HFF-Myc (cell line): Measurements from ENCODE around the gene CDKN1A.
A peak's percentile ranks its signal among the peaks of the same experiment; 100 is the strongest.

Source experiments
- DNase-seq: peaks from one replicate; pipeline ENCODE4 v3.0.0-alpha.2; 2011; ENCODE audit warnings: low read depth; ENCODE audit errors: extremely low read depth
- H3K4me3 ChIP-seq: replicated peaks from 2 replicates; pipeline ENCODE4 v1.5.1; 2011; ENCODE audit warnings: low read depth, mild to moderate bottlenecking, control low read depth, low read length
- TF ChIP-seq, protein P1 (sequence below): IDR thresholded peaks from 2 replicates; pipeline ENCODE4 v1.5.1; 2012; ENCODE audit warnings: mild to moderate bottlenecking, low read depth, low read length, control low read depth; ENCODE audit errors: missing control alignments

CDKN1A gene

DNA sequence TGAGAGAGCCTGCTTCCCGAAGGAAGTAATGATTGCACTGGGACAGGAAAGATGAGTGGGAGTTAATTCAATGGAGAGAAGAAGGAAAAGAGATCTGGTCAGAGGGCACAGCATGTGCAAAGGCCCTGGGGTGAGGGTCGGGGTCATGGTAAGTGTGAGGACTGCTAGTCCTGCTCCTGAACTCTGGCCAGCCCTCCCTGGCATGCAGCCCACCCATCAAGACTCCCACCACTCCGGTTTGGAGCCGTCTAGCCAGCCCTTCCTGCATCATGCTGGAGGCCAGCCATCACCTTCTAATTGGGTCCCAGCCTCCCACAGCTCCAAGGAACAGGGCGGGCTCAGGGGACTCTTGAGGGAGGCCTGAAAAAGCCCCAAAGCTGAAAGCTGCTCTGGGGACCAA lies 42.2 kb upstream of the CDKN1A start:
- no peak overlapping the region for H3K4me3 ChIP-seq
- no peak for DNase-seq
- TF ChIP-seq, protein P1, sequence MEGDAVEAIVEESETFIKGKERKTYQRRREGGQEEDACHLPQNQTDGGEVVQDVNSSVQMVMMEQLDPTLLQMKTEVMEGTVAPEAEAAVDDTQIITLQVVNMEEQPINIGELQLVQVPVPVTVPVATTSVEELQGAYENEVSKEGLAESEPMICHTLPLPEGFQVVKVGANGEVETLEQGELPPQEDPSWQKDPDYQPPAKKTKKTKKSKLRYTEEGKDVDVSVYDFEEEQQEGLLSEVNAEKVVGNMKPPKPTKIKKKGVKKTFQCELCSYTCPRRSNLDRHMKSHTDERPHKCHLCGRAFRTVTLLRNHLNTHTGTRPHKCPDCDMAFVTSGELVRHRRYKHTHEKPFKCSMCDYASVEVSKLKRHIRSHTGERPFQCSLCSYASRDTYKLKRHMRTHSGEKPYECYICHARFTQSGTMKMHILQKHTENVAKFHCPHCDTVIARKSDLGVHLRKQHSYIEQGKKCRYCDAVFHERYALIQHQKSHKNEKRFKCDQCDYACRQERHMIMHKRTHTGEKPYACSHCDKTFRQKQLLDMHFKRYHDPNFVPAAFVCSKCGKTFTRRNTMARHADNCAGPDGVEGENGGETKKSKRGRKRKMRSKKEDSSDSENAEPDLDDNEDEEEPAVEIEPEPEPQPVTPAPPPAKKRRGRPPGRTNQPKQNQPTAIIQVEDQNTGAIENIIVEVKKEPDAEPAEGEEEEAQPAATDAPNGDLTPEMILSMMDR: no peak

DNA sequence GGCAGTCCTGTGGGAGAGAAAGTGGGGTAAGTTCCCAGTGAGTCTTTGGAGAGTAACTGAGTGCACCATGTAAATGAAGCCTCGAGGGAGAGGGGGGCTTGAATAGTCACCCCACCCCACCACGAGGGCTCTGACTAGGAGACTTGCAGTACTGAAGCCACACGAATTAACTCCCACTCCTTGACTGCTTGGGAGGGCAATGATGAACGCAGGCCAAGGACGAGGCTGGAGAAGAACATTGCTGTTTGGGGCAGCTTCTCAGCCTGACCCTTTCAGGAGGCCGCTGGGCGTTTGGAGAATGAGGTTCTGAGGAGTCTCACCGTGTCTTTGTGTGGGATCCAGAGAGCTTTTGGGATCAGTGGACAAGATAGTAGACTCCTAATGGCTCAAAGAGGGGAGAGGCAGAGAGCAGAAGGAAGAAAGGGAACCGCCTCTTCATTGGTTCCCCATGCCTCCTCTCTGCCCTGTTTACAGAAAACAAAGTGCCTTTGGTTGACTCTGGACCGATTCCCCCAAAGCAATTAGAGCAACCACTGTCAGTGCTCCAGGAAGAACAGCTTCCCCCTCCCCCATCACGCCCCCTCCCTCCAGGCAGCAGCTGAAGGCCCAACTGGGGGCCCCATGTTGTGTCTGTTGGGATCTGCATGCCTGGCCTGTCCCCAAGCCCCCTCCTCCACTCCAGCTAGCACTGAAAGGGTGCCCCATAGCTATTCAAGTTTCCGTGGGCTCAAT lies 41.7 kb upstream of the CDKN1A start:
- TF ChIP-seq, protein P1: no peak
- DNase-seq: no peak
- no peak overlapping the region for H3K4me3 ChIP-seq

DNA sequence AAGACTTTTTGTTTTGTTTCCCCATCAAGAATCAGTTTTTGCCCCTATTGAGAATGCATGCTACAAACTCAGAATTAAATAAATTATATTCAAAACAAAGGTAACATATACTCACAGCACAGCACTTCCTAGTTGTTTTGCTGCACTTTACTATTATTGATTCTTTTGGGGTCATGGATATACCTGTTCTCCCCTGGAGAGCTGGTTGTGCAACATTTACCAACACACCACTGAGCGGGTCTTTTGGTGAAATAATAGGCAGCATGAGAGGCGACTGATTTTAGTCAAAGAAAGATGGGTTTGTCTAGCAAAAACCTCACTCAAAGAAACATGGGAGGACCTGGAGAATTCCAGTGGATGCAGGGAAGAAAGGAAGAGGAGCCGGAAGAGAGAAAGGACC lies 39.9 kb upstream of the CDKN1A start:
- H3K4me3 ChIP-seq: no peak overlapping the region
- TF ChIP-seq, protein P1: no peak
- no peak for DNase-seq

DNA sequence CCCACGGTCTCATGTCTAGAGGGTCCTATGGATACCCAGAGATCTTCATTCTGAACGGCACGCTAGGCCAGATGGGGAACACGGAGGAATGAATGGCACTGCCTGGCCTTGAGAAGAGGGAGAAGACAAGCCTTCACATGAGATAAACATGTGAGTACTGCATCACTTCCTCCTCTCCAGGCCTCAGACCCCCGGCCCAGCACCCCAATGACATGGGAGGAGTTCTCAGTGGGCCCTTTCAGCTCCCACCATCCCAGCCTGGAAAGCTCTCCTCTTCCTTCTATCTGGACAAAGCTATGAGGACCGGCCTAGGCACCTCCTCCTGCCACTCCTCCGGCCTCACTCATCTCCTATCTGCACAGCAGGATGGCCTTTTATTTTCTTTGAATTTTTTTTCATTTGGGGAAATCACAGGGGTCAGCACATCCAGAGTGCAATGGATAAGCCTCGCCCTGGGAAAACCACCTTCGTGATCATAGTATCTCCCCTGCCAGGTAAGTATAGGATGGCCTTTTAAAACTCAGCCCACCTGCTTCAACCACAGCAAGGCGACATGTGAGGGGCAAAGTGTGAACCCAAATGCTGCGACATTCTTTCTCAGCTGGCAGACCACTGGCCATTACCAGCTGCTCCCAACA lies 39.2 kb upstream of the CDKN1A start:
- TF ChIP-seq, protein P1: no peak
- H3K4me3 ChIP-seq: no peak overlapping the region
- no peak for DNase-seq

DNA sequence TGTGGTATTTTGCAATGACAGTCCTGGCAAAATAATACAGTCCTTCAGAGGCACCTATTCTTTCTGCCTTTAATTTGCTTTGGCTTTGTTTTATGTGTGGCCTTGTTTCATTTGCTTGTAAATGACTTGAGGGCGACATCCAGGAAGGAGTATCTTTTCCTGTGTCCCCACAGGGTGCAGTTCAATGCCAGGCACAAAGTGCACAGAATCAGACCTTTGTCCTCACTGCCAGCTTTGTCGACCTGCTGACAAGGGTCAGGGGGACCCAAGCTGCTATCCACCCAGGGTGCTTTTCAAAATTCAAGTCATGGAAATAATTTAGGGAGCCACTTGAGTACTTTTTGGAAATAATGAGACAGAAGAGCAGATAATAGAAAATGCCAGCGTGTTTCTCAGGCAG lies 37.0 kb upstream of the CDKN1A start:
- no peak overlapping the region for H3K4me3 ChIP-seq
- no peak for DNase-seq
- TF ChIP-seq, protein P1: no peak

DNA sequence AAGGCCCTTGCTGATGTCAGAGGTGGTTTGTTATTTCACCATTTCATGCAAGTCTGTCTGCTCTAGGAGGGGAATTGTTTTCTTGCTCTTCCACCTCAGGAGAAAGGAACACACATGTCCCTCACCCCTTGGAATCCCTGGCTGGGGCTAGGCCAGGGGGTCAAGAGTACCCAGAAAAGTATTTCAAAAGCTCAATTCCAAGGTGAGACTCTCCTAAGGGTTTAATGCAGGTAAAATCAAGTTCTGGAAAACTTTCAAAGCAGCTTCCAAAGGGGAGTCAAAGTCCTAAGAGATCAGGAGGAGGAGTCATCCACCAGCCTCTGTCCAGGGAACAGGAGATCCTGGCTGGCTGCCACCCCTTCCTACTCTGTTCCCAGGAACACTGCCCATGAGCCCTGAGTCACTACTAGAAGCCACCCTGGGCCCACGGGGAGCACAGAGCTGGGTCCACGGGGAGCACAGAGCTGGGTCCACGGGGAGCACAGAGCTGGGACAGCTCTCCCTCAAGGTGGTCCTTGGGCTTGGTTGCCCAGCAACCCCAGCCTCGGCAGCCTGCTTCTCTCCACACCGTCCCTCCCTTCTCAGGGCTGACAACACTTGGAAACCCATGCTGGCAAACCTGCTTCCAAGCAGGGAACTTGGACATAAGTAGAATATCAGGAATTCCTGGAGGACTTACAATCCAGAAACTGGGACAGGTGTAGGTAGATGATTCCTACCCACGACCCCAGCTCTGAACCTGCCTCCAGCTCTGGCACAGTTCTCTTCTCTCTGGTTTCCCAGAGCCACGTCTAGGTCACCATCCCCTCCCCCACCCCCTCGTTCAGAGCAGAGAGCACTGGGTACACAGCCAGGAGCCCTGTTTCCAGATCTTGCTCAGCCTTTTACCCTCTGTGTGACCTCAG lies 35.3 kb upstream of the CDKN1A start:
- DNase-seq: peak; percentile 61
- TF ChIP-seq, protein P1: no peak
- no peak overlapping the region for H3K4me3 ChIP-seq
